Gastroesophageal sphincter (tissue), 3 donors: ENCODE data around the gene MYF6.

Experiments used
- CTCF ChIP-seq, 4 experiments: fragments of 200-600 bp in 2 of 4; fragments of 450-650 bp in 2 of 4; sonication (generic) in 1 of 4; IDR thresholded peaks; one replicate each; pipeline ENCODE4 v1.5.1; 2017 to 2019; ENCODE audit warnings: antibody characterized with exemption in 4 of 4, mild to moderate bottlenecking in 2 of 4, moderate library complexity in 2 of 4
- EP300 ChIP-seq: sonication (generic); formaldehyde crosslinking; IDR thresholded peaks from one replicate; pipeline ENCODE4 v1.6.1; 2017; ENCODE audit warnings: antibody characterized with exemption, mild to moderate bottlenecking
- POLR2AphosphoS5 ChIP-seq: sonication (generic); formaldehyde crosslinking; IDR thresholded peaks from one replicate; pipeline ENCODE4 v1.6.1; 2017; ENCODE audit warnings: antibody characterized with exemption

DNA sequence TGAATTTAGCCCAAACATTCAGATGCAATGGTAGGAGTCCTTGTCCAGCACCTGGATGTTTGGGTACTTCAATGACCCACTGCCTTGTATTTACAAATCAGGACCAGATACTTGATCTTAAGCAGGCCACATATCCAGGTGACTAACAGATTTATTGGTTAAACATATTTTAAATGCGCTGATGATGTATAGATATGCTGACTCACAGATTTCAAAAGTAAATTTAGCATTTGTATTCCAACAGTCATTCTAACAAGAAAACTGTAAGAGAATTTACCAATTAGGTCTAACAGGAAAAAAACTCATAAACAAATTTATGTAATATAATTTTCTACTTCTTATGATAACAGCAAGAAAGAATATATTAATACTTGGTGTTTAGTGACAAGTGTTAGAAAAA is 29.4 kb upstream of the MYF6 start:
- TF ChIP-seq CTCF (IDR thresholded peaks at IDR 0.05) (no peak), EP300 (no peak), POLR2AphosphoS5 (no peak)
